NCI-H1436 (cell line): ENCODE measurements around the gene CA5A.
"Not testable (repeated sequence)": the region's sequence is repeated elsewhere in the genome, so short reads cannot be mapped to it uniquely, and the experiment has no call there.

ENCODE experiments used
- DNase-seq: peaks from one replicate; lab custom pipeline; 2025; lab: John Stamatoyannopoulos, UW

Gene CA5A

DNA sequence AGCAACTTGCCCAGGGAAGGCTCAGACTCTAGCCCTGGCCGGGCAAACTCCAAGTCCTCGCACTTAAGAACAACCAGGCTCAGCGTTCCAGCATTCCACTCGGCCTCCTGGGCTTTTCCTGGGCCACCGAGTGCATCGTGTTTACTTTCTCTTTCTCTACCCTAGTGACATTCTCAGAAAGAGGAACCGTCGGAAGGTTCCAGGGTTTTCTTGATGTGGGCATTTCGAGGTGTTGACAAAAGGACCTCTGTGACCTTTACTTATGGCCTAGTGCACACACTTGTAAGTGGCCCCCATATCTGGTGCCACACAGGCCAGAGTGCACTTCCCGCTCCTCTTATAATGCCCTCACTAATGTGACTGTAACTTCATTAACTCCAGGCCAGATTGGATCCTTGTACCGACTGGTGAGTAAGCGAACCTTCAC, 11.8 kb upstream of the CA5A start:
- no peak for DNase-seq

GRCh38 chr16:87947356-87948118, 11.2 kb upstream of the CA5A start:
- no peak for DNase-seq

- no peak for DNase-seq
These were observed 10.4 kb upstream of the CA5A start for GRCh38 chr16:87946596-87947347.

DNA sequence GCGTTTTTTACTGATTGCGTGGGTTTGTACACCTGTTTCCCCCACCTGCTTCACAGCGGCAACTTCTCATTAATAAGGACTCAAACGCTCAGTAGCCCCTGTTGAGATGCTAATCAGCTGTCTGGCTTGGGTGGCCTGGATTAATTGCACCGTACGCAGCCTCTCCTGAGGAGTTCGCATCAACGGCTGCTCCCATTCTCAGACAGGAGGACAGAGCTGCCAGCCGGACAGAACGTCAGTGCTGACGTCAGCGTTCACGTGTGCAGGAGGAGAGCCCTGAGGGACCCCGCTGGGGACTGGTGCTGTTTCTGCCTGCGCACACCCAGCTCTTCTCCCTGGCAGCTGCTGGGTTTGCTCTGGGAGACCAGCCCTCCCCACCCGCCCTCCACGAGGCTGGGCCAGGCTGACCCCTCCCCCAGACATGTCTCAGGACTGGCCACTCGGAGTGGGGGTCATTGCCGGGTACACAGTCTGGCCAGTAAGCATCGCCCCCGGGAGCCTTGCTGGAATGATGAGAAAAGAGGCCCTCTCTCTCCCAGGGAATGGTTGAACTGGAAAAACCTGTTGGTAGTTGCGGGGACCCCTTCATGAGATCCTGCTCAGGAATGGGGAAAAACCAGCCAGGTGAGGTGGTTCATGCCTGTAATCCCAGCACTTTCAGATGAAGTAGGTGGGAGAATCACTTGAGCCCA, 9.2 kb upstream of the CA5A start:
- DNase-seq: peak; percentile 93

- no peak for DNase-seq
These were observed 6.4 kb upstream of the CA5A start for GRCh38 chr16:87942680-87943079.

DNA sequence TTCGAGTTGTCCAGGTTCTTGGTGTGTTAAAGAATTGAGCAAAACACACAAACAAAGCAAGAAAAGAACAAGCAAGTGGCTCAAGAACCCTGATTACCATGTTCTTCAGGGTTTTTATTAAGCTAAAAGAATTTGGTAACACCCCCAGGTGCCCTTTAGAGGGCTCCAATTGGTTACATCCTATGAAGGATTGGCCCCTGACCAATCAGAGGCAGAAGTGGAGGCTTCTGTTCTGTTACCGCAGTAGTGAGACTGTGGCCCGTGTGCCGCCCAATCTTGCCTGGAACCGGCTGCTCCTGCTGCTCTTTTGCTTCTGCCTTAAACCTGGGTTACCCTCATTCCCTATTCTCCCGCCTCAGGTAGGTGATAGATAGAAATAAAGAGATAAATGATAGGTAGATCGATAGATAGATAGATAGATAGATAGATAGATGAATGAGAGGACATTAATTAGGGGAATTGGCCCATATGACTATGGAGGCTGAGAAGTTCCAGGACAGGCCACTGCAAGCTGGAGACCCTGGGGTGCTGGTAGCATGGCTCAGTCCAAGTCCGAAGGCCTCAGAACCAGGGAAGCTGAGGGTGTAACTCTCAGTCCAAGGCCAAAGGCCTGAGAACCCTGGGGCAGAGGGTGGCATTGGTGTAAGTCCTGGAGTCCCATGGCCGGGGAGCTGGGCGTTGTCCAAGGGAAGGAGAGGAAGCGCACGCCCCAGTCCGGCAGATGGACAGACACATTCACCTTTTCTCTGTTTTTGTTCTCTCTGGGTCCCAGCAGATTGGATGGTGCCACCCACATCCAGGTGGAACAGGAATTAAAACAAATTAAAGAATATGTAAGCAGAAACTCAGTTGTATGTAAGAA, 3.5 kb upstream of the CA5A start:
- no peak for DNase-seq

- DNase-seq: no peak
These were observed 2.2 kb upstream of the CA5A start for GRCh38 chr16:87938412-87938949.

DNA sequence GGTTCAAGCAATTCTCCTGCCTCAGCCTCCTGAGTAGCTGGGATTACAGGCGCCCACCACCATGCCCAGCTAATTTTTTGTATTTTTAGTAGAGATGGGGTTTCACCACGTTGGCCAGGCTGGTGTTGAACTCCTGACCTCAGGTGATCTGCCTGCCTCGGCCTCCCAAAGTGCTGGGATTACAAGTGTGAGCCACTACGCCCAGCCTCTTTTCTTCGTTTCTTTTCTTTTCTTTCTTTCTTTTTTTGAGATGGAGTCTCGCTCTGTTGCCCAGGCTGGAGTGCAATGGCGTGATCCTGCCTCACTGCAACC, 858 bp upstream of the CA5A start:
- DNase-seq: not testable (repeated sequence)

DNA sequence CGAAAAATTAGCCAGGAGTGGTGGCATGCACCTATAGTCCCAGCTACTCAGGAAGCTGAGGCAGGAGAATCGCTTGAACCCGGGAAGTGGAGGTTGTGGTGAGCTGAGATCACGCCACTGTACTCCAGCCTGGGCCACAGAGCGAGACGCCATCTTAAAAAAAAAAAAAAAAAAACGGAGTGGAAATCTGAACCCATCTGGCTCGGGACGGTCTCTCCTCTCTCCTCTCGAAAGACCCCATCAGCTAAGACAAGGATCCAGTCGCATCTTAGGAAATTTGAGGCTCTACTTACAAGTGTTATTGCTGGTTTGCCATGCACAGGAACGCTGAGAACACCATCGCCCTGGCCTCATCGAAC, 334 bp downstream of the CA5A start:
- not testable (repeated sequence) for DNase-seq

DNA sequence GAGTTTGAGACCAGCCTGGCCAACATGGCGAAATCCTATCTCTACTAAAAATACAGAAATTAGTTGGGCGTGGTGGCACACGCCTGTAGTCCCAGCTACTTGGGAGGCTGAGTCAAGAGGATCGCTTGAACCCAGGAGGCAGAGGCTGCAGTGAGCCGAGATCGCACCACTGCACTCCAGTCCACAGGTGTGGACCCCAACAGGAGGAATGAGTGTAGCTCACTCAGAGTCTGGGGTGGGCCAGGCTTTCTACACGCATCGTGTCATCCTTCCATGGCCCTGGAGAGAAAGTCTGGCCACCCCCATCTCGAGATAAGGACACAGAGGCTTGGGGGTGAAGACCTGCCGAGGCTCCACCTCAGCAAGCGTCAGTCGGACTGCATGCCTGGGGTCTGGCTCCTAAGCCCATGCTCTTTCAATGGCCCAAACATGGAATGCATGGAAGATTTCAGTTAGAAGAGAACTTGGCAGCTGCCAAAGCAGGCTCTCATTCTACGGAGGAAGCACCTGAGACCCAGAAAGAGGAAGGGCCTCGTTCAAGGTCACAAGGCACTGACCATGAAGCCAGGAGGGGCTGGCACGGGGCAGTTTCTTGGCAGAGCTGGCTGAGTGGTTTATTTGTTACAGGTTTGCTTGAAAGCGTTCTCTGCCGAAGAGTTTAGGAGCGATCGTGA, 1.4 kb downstream of the CA5A start:
- not testable (repeated sequence) for DNase-seq

DNA sequence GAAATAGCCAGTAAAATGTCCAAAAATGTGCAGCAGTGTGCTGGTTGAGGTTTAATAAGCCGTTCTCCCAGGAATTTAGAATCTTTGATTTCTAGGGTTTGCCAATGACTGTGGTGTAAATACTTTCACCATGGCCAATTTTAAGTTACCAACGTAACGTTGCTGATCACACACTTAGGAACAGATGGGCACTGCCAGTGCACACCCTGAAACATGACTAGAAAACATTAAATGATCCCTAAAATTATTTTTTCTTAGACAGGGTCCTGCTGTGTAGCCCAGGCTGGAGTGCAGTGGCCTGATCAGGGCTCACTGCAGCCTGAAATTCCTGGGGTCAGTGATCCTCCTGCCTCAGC, 3.2 kb downstream of the CA5A start:
- no peak for DNase-seq

GRCh38 chr16:87932475-87933139, 3.7 kb downstream of the CA5A start:
- DNase-seq: not testable (repeated sequence)

DNA sequence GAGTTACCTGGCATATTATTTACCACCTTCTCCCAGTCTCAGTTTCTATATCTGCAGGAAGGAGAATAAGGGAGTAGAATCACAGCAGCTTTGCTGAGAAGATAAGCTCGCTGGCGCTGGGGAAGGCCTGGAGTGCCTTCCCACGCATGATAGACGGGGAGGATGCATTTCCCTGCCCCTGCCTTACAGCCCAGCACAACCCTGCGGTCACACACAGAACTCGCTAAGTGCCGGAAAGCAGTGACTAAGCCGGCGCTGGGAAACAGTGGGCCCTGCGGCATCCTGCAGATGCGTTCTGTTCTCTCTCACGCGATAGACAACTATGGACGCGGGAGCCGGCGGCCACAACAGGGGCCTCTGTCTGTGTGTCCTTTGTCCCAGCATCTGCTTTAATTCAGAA, 4.8 kb downstream of the CA5A start:
- no peak for DNase-seq

DNA sequence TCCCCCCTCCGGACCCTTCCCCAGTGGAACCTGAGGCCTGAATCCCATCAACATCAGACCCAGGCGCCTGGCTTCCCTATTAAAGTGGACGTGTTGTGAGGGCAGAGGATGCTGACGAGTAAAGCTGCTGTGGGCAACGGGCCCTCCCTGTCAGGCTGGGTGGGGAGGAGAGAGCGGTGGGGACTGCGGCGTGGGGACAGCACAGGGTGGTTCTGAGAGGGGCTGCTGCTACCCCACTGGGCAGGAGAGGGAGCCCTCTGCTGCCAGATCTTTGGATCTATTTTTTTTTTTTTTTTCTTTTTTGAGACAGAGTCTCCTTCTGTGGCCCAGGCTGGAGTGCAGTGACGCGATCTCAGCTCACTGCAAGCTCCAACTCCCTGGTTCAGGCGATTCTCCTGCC, 5.9 kb downstream of the CA5A start:
- DNase-seq: no peak

DNA sequence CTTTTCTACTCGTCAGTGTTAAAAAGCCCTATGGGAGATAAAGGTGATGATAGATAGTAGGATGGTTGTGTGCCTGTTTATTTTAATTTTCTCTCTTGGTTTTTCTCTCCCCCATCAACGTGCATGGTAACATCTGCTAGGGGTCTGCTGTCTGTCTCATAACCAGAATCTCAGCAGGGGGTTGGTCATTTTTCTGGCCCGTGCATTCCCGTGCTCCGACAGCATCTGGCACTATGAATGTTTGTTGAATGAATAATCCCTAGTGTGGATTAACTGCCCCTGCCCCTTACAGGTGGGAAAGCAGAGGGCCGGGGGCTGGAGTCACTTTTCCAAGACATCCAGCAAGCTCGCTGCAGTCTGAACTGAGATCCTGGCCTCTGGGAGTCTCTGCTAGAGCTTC, 6.3 kb downstream of the CA5A start:
- no peak for DNase-seq

GRCh38 chr16:87927195-87927562, 9.2 kb downstream of the CA5A start:
- DNase-seq: no peak

DNA sequence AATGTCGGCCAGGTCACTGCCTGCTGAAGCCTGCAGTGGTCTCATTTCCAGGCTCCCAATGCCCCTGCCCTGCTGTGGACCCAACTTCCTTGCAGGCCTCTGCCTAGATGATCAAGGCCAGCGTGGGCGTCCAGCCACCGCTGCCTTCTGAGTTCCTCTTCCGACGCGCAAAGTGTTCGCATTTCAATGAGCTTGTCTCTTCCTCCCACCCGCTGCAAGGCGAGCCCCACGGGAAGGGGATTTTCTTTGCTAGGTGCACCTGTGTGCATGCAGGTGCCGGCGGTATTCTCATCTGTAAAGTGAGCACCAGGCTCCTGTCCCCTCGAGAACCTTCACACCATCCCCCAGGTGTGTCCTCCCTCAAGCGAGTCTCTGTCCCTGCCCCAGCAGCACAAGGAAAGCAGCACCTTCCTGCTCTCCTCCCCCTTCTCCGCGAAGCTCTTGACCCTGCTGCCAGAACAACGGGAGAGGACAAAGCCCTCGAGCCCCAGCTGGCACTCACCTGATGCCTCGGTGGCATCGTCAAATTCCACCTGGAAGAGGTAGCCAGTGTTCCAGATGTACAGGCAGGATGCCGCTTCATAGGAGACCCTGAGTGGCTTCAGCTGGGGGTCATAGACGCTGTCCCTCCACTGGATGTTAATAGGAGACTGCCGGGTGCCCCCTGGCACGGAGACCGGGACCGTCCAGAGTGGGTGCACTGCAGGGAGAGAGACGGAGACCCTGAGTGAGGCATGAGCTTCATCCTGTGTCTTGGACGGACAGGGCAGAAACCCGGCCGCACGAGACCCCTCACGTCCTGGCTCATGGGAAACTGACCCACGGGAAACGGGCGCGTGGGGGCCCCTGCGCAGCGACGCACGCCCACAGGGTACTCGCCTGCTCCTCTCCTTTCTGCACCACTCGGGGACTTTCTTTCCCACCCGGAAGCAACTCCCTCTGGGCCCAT, 9.8 kb downstream of the CA5A start:
- DNase-seq: no peak

DNA sequence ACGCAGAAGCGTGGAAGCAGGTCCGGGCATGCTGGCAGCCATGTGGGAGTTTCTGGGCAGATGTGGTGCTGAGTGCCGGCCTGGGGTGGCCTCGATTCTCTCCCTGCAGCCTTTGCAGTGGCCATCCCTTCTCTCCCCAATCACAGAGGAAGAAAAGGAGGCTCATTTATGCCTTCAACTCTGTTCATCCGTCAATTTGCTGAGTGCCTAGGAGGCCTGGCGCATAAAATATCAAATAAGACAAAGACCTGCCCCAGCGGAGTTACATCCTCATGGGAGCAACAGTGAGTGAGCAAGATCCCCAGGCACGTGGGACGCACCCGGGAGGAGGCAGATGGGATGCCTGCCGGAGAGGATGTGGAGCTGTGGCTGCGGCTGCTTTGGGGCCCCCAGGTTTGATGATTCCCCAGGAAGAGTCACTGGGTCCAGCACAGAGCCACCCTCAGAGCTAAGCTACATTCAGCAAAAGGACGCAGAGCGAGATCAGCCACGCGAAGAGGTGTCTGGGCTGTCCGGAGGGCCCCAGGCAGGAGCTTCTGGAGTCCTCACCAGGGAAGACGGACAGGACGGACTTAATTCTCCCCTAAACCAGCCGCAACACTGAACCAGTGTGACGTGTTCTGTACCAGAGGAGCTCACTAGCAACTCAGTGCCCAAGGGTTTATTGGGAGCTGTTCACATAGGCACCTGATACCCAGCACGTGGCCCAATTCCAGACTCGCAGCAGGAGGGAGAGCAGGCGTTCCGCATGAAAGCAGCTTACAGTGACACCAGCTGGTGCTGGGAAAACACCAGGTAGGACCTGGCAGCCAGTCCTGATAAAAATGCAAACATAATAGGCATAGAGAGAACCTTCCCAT, 11.3 kb downstream of the CA5A start:
- no peak for DNase-seq
